NCI-H1436 (cell line): ENCODE results near the gene FLYWCH2.

Experiments used
- DNase-seq: peaks from one replicate; lab custom pipeline; 2025; lab: John Stamatoyannopoulos, UW

Gene FLYWCH2, protein sequence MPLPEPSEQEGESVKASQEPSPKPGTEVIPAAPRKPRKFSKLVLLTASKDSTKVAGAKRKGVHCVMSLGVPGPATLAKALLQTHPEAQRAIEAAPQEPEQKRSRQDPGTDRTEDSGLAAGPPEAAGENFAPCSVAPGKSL

DNA sequence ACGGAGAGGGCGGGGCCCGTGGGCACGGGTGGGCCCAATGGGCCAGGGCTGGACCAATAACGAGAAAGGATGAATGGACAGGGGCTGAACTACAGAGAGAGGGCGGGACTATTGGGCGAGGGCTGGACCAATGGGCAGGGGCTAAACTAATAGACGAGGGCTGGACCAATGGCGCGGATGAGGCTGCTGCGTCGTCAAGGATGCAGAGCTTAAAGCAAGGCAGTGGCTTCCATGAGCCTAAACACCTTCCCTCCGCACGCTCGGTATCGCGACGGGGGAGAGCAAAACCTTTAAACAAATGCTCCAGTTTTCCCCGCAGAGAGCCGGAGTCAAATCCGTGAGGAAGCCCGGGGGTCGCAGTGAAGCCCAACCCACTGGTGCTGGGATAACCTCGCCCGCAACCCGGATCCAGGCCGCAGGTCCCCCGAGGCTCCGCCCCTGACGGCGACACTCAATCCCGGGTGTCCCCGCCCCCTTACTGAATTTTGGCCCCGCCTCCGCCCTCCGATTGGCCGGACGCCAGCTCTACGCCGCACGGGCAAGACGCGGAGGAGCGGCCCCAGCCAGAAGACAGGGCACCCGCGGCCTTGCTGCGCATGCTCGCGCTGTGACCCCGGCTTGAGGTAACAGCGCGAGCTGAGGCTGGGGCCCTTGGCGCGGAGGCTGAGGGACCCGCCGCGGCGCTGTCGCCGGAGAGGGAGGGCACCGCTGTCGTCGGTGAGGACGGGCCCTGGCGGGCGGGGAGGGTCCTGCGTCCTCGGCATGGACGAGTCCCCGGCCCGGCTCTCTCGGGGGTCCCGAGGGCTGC is at the start of gene FLYWCH2:
TSS of gene FLYWCH2 (plus strand) at position 566 of the 808 bp plus-strand sequence. CDS start 13,235 bp downstream, outside the sequence.
- DNase-seq = peak; percentile 97

DNA sequence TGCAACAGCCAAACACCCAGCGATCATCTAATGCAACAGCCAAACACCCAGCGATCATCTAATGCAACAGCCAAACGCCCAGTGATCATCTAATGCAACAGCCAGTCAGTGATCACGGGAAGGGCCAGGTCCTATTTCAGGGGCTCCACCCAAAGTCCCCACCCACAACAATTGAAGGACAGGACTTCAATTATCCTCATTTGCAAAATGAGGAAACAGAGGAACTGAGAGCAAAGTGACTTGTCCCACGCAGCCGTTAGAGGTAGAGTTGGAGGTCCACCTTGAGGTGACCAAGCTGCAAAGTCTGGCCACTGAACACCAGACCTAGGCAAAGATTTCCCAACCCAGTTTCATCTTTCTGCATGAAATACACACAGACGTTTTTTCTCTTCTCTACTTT is 49.2 kb upstream of the FLYWCH2 start:
- no peak for DNase-seq

DNA sequence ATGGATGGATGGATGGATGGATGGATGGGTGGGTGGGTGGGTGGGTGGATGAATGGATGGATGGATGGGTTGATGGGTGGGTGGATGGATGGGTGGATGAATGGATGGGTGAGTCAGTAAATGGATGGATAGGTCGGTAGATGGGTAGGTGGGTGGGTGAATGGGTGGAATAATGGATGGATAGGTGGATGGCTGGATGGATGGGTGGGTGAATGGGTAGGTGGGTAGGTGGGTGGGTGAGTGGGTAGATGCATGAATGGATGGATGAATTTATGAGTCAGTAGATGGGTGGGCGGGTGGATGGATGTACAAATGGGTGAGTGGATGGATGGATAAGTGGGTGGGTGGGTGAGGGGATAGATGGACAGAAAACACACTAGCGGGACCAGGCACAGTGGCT is 48.0 kb upstream of the FLYWCH2 start:
- DNase-seq = no peak

DNA sequence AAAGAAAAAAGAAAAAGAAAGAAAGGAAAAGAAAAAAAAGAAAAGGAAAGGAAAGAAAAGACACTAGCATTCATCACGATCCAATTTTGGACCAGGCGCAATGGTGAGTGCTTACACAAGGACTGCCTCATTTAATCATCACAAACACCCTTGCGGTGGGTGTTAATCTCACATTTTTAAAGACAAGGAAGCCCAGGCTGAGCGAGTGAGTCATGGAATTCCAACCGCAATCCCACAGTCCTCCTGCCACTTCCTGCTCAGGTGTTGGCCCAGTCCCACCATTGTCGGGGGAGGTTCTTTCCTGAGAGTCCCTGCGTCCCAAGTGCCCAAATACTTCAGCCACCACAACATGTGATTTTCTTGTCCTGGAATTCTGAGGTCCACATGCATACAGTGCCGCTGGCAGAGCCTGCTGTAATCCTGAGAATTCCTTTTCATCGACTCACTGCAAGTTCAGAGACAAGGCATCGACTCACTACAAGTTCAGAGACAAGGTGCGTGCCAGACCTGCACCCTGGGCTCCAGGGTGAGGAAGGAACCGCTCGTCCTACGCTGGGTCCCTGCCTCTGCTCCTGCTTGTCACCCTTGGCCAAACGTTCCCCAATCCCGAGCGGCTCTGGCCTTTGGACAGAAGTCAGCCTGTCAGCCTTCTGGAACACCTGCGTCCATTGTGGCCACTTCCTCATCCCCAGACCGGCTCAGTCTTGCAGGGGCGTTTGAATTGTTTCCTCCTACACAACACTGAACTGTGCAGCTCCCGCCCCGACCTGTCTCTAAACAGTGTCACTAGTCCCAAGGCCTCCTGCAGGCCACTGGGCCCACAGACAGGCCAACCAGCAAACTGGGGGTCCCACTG is 47.1 kb upstream of the FLYWCH2 start:
- DNase-seq = no peak

DNA sequence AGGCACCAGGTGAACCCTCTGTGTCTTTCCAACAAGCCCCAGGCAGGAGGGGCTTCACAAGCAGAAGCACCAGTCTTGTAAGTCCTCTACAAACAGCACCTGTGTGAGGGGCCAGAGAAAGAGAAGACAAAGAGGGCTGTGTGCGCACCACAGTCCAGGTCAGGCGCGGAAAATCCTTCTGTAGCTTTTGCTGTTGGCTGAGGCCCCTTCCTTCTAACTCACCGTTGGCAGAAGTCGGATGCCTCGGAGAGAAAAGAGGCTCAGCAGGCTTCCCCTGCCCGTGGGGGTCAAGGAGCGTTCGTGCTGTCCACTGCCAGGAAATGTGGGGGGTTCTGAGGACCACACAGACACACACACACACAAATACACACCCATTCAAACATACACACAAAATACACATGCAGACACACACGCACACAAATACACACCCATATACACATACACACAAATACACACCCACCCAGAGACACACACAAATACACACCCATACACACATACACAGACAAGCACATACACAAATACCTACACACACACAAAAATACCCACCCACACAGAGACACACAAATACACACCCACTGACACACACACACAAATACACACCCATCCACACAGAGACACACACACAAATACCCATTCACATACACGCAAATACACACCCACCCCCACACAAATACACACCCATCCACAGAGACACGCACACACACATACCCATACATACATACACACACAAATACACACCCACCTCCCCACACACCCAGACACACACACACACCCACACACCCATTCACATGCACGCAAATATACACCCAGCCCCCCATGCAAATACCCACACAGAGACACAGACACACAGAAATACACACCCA is 46.1 kb upstream of the FLYWCH2 start:
- DNase-seq = no peak

DNA sequence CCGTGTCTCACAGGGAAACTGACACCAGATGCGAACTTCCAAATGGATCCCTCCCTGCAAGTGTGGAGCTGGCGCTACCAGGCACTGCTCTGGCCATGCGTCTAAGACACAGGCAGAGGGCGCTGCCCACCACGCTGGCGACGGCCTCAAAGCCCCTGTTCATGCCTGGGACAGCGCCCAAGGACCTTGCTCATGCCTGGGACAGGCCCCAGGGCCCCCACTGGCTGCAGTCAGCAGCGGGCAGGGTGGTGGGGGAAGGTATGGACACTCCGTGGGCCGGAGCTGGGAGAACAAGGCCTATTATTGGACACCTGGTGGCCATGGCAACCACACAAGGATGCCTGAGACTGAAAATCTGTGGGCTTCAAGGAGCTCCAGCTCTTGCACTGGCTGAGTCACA is 44.1 kb upstream of the FLYWCH2 start:
- DNase-seq = peak; percentile 42

DNA sequence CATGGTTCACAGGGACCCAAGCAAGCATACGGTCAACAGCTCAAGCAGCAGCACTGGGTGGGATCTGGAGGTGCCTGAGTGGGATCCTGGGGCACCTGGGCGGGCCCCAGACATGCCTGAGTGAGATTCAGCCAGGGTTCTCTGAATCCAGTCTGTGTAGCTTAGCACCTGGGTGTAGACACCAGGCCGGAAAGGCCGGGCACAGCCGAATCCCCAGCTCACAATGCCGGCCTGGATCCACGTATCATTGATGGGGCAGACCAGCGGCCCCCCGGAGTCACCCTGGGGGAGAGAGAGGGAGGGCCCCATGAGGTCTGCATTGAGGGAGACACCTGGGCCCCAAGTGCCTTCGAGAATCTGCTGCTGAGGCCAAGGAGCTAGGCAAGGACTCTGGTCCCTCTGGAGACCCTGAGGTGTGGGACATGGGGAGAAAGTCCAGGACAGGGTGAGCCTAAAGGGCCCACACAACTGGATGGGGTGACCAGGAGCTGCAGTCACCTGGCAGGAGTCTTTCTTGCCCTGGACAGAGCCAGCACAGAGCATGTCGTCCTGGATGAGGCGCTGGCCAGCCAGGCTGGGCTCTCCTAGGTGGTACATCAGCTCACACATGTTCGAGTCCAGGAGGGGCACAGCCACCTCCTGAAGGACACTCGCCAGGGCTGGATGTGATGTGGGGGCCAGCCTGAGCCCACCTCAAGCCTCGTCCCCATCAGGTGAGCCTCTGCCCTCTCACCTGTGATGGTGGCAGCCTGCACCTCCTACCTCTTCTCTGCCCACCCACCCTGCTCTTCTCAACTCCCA is 43.2 kb upstream of the FLYWCH2 start:
- DNase-seq = no peak

DNA sequence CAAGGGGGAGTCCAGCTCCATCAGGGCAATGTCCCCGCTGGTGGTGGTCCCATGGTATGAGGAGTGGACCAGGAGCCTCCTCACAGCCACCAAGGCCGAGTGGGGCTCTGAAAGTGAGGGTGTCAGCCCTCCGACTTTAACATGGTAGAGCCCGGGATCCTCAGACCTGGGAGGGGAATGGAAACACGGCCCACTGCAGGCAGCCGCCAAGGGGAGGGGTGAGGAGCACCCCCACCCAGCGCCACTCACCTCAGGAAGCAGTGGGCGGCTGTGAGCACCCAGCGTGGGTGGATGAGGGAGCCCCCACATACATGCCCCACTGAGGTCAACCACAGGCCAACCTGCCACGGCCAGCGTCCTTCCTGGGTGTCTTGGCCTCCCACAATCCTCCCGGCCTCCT is 42.1 kb upstream of the FLYWCH2 start:
- DNase-seq = no peak

DNA sequence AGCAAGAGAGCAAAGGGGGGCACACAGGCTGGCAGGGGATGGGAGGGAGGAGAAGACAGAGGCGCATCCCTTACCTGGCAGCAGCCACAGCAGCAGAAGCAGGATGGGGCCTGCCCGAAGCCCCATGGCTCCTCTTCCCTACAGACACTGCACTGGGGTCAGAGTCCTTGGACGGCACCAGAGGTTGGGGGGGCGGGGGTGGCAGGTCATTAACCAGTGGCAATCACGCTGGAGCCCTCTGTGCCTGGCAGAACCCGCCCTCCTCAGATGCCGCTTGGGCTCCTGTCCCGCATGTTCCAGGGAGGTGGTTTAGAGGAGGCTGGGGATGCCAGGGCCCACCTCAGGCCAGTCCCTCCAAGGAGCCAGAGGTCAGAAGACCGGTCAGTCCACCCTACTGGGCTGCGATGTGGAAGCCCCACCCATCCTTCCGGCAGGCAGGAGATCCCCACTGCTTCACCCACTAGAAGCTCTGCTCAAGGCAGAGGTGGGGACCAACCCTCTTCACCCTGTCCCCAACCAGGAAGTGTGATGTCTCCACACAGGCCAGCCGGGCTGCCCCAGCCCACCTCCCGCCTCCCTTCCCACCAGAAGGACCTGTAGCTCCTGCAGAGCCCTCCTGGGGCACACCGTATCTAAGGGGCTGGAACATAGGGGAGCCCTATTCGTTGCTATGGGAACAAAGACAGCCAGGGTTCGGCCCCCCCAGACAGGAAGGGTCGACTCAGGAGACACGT is 41.2 kb upstream of the FLYWCH2 start:
- DNase-seq = no peak

DNA sequence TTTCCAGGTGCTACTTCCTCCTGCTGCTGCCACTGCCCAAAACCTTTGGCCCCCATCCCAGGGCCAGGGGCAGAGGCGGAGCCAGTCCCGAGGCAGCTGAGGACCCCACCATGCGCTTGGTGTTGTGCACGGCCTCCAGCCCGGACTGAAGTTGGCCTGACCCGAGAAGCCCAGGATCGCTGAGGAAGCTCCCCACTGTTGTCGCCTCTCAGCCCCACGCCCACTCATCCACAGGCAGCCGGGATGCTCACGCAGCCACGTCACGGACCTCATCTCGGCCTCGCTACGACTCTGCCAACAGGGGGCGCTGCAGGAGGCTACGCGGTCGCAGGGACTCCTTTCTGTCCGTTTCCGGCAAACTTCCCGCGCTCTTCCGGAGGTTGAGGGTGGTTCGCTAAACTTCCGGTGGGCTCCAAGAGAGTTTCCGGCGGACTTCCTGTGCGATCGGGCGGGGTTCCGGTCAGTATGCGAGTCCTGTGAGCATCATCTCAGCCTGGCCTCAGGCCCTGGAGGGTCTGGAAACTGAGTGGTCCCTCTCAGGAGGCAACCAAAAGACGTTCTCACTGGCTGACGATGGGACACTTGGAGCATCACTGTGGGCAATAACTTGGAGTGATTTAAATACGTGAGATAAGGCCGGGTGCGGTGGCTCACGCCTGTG is 40.5 kb upstream of the FLYWCH2 start:
- no peak for DNase-seq

DNA sequence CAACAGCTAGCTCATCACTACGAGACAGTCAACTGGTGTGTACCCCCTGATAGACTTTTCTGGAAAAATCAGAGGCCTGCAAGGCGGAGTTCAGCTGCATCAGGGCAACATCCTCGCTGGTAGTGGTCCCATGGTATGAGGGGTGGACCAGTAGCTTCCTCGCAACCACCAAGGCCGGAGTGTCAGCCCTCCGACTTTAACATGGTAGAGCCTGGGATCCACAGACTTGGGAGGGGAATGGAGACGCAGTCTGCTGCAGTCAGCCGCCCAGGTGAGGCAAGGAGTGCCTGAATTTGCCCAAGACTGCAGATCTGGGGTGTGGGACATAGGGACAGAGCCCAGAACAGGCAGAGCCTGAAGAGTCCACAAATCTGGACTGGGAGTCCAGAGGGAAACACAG is 39.5 kb upstream of the FLYWCH2 start:
- DNase-seq = no peak

DNA sequence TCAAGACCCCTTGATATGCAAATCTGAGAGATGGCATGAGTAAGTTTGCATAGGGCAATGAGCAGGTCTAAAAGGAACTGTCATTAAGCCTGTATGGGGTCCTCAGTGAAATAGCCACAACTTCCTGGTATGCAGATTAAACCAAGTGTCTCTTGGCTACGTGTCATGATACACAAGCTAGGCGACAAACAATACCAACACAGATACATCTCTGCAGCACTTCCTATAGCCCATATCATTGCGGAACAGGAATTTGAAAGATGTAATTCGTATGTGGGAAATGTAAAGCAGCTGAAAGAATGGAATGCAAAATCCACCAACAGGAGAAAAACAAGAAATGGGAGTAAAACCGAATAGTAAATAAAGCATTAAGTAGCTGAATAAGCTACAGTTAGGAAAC is 37.9 kb upstream of the FLYWCH2 start:
- DNase-seq = no peak

DNA sequence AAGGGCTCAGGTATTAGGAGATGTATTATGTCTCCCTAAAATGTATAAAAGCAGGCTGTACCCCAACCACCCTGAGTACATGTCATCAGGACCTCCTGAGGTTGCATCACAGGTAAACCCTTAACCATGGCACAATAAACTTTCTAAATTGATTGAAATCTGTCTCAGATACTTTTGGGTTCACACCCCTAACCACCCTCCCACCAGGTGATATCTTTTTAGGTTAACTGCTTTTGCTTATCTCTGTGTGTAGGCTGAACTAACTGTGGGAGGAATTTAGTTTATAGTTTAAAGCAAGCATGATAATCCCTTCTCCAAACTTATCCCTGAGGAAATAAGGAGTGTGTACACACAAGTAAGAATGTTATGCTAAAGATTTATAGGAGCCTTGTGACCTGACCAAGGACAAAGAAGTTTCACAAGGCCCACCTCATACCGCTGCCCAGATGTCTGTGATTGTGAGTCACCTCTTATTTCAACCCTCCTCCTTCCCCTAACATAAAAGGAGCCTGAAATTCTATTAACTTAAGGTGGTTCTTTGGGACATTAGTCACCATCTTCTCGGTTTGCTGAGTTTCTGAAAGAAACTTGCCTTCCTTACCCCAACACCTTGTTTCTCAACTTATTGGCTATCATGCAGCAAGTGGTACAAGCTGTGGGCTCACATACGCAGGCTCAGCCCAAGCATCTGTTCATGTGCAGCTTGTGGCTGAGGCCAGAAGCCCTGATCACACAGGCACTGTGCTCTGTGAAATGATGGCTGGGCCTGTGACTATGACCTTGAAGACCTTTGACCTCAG is 36.3 kb upstream of the FLYWCH2 start:
- DNase-seq = no peak

DNA sequence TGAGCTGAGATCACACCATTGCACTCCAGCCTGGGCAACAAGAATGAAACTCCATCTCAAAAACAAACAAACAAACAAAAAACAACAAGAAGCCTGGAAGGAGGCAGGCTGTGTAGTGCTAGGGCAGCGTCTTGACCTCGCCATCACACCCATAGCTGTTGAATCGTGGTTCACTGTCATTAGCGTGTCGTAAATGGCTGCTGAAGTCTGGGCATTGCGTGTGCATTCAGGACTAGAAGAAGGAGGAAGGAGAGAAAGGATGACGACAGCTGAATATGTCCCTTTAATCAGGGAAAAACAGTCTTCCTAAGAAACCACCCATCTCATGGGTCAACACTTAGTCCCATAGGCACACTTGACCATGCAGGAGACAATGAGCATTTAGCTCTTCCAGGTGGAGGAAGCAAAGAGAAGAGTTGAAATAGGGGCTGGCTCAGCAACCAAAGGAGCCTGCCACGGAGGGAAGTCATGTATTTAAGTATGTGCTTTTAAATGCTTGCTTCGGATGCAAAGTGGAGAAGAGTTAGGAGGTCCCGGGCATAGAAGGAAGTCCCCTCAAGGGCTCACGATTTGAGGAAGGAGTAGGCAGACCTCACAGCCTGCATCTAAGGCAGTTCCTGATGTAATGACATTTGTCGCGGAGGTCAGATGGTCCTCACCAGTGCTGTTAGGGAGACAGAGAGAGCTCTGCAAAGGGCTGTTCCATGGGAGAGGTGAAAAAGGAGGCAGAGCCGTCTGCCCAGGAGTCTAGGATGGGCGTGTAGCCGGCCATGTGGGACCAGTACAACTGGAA is 33.9 kb upstream of the FLYWCH2 start:
- DNase-seq = no peak

DNA sequence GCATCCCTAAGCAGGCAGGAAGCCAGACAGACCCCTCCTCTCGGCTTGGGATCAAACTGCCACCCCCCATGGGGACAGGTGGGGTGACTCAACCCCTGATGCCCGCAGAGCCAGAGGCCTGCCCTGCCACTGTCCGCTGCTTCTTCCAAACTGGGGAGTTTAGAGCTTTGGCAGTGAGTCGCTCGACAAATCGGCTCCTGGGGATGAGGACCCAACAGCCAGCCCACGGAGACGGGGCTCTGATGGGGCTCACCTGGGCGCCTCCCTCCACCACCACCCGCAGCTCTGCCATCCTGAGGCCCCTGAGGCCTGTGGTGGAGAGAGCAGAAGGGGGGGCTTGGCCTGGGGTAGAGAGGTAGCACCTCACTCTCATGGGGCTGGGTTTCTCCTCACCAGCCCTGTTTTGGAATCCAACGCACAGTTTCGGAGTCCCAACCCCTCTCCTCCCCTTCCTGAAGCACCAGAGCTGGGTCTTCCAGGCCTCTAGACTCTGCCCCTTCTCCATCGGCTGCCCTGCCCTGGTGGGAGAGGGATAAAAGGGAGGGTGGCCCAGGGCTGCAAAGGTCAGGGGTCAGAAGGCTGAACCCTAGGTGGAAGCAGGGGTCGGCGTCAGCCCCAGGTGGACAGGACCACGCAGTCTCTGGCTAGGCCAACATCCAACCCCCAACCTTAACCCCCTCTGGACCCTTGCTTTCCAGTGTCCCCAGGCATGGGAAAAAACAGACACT is 30.8 kb upstream of the FLYWCH2 start:
- no peak for DNase-seq

DNA sequence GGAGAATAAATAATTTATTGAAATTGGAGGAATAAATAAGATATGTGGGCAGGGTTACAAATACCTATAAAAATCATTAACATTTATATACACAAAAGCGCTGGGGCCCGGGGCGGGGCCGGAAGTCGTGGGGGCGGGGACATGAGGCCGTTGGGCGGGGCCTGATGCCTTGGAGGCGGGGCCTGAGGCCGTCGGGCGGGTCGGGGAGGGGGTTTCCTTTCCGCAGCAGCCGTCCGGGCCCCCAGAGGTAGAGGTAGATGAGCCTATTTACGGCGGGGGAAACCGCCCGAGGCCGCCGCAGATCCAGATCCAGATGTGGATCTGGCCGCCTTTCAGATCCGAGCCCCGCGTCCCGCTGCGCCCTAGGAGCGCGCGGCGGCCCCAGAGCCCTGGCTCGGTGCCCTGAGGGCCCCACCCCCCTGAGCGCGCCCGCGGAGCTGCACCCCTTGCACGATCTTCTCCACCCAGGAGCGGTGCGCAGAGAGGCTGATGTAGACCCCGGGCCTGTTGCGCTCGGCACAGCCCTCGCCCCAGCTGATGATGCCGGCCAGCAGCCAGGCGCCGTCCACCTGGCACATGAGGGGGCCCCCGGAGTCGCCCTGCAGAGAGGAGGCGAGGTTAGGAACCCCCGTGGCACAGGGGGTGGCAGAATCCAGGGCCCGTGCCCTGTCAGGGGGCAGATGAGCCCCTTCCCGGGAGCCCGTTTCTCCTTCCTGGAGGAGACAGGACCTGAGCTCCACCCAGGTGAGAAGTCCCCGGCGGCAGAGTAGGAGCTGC is 30.1 kb upstream of the FLYWCH2 start:
- no peak for DNase-seq
